NAMALWA (cell line): ENCODE results near the gene MGLL.

Source experiments
- DNase-seq: peaks from one replicate; pipeline ENCODE4 v3.0.0-alpha.2; 2015; ENCODE audit warnings: low spot score

Gene MGLL

DNA sequence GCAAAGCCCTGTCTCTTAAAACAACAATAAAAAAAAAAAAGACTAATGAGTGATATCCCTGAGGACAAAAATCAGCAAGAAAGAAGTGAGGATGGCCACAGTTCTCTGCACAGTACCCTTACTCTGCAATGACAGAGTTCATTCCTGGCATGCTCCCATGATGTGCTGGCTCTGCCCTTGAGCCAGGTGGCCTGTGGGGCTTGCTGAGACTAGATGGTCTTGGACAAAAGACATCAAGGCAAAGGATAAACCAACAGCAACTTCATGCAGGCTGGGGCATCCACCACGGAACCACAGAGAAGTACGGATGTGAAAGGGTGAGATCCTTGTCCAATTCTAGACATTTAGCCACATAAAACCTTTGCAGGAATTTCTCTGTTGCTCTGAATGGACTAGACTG lies 12.7 kb downstream of the MGLL start:
- no peak for DNase-seq

DNA sequence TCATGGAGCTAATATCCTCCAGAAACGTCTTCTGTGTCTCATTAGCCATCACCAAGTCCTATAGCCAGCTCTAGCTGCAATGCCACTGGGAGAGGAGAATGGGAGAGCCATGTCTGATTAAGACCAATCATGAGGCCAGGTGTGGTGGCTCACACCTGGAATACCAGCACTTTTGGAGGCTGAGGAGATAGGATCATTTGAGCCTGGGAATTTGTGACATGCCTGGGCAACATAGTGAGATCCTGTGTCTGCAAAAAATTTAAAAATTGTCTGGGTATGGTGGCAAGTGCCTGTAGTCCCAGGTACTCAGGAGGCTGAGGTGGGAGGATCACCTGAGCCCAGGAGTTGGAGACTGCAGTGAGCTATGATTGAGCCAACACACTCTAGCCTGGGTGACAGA lies 13.1 kb downstream of the MGLL start:
- no peak for DNase-seq

DNA sequence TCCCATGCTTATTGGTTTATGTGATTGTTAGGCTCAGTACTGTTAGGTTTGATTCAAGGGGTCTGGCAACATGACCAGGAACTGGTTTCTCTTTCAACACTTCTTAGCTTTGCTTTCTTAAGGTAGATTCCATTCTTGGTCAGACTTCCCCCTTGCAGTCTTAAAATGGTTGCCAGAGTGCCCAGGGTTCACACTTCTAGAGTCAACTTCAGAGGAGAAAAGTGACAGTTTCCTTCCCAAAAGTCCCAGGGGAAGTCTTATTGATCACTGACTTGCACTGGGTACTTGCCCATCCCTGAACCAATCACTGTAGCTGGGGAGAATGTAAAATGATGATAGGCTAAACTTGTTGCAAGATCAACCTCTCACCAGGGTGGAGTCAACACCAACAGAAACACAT lies 14.1 kb downstream of the MGLL start:
- DNase-seq = no peak

DNA sequence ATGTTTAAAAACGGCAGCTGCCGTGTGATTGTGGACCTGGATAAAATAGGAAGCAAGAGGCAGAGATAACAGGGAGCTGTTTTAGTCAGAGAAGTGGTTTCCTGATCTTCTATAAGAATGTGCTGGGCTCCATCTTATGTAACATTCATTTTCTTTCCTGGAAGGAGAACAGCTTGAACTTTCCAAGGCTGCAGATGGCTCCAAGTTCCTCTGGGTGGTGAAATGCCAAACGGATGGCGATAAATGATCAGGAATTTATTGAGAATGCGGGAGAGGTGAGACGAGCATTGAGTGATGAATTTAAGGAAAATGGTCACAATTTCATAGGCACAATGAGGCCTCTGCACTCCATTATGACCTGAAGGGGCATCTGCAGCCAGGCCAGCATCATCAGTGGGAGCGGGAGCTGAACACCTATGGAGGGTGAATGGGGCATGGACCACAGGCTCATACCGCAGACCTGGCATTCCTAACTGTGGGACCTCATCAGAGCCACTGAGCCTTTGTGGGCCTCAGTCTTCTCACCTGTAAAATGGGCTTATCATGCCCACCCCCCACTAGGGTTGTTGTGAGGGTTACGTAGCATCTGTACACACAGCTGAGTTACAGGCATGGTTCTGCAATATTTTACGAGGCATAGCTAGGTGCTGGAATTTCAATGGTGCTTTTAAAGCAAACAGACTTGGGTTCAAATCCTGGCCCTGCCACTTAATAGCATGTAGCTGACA lies 17.1 kb downstream of the MGLL start:
- DNase-seq = no peak

DNA sequence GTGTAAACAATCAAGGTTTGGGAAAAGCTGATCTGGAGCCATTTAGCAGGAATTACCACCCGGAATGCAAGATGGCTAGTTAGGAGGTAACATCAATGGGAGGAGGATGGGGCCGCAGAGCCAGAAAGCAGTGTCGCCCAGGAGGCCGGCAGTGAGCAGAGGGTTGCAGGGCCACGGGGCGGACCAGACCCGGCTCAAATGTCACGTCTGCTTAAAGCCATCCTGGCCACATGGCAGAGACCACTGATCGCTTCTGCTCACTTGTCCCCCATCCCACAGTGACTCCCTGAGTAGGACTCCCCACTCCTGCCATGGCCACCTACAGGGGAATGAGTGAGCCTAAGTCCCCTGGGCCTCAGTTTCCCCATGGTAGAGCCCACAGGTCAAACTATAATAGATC lies 18.2 kb downstream of the MGLL start:
- no peak for DNase-seq

DNA sequence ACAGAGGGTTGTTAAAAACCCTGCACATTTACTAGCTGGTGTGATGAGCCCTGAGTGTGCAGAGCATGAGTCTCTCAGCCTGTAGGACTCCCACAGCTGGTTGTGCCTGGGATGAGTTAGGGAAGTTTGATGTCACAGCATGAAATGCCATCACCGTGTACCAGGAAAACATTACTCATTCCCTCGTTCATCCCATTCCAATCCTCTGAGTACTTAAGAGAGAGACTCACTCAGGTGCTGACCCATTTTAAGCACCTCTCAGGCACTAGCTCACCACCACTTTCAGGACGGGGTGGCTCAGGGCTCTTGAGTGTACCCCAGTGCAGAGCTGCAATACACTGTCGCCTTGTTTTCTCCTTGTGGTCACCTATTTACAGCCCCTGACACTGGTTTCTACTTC lies 18.7 kb downstream of the MGLL start:
- no peak for DNase-seq

DNA sequence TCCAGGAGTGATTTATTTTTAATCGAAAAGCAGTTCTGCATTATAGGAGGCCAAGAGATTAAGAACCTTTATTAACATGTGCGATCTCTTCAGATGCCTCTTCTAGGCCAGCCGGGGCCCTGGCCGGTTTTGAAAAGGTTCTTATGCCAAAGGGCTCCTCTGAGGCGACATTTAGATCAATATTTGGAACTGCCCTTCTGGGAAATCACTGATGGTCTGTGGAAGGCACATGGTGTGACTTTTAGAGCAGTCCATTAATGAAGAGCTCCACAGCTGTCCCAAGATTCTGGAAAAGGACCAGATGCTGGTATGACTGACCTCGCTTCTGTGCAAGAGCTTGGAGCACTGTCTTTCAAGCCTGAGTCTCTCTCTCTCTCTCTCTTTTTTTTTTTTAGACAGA lies 19.7 kb downstream of the MGLL start:
- DNase-seq = no peak

DNA sequence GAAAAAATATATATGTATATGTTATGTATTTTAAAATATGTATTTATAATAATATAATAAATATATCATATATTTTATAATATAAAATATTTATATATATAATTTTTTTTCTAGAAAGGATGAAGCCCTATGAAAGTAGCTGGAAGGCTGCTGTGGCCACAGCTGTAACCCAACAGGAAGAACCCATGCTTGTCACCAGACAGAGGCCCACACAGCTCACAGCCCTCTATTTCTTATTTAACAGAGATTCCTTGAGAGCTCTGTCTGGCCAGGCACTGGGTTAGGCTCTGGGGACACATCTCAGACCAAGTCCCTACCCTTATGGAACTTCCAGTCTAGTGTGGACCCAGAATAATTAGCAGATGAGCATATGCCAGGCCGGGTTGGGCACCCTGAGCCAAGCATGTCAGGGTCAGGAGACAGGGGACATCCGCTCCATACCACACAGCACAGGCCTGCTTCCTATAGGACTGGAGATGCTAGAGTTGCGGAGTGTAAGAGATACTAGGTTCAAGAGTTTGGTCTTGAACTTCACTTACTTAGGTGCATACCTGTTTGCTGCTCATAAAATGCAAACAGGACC lies 20.5 kb downstream of the MGLL start:
- DNase-seq = no peak

DNA sequence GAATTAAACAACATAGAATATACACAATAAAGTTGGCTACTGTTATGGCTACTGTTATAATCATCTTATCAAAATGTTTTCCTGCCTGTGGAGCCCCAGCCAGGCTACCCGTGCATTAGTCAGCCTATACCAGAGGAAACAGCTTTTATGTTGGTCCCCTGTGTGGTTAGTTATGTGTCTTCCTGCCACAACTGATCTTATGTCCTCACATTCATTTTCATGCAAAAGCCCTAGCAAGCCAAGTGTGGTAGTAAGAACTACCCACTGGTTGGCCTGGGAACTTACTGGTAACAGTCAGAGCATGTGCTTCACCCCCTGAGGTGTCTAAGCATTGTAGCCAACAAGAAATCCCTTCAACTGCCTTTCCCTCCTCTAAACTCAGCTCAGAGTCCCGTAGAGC lies 21.8 kb downstream of the MGLL start:
- DNase-seq = no peak

DNA sequence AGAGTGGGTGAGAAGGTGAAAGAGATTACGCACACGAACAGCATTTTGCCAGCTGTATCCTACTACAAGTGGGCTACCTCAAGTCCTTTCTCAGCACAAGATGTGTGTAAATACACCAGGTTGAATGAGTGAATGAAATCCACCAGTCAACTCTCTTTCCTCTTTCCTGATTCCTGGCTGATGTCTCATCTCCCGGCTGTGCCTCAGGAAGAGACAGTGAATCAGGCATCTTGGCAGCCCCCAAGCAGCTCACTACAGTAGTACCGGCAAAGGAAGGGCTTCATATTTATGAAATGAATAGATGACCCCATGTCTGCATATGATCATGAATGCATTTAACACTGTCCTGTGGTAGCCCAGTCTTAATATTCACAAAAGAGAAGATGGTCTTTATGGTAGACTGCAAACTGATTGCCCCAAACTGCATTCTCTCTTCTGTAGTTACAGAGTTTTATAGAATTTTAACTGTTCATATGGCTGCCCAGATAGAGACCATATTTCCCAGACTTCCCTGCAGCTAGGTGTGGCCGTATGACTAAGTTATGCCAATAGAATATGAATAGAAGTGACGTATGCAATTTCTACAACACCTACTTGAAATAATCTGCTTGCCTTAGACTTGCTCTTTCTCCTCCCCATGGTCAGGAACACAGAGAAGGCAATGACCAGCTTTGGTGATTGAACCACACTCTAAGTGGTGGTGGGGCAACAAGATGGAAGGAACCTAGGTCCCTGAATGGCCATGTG lies 22.7 kb downstream of the MGLL start:
- no peak for DNase-seq

DNA sequence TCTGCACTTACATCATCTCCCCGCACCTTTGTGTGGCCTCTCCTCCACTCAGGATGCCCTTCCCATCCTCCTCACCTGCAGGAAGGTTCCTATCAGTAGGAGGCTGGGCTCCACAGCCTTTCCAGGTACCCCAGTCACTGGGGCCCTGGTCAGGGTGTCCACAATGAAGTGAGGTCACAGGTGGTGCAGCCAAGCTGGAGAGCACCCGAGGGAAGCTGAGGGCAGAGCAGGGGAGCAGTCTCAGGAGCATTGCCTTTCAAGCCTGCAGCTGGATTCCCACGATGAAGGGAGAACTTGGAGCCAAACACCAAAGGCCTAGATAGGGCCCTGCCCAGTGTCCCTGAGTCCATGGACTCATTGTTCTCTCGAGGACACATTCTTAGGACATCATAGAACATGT lies 23.6 kb downstream of the MGLL start:
- DNase-seq = no peak

DNA sequence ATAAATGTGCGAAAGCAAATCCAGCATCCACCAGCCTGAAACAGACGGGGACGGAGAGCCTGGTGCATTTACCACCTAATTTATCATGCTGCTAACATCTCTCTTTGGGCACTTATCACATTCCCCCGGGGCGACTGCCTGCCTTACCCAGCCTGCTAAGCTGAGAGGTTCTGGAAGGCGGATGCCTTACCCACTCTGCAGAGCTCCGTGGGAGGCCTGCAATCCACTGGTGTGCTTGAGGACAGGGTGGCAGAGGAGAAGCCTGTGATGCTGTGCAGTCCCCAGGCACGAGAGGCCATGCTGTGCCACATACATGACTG lies 25.5 kb downstream of the MGLL start:
- no peak for DNase-seq

DNA sequence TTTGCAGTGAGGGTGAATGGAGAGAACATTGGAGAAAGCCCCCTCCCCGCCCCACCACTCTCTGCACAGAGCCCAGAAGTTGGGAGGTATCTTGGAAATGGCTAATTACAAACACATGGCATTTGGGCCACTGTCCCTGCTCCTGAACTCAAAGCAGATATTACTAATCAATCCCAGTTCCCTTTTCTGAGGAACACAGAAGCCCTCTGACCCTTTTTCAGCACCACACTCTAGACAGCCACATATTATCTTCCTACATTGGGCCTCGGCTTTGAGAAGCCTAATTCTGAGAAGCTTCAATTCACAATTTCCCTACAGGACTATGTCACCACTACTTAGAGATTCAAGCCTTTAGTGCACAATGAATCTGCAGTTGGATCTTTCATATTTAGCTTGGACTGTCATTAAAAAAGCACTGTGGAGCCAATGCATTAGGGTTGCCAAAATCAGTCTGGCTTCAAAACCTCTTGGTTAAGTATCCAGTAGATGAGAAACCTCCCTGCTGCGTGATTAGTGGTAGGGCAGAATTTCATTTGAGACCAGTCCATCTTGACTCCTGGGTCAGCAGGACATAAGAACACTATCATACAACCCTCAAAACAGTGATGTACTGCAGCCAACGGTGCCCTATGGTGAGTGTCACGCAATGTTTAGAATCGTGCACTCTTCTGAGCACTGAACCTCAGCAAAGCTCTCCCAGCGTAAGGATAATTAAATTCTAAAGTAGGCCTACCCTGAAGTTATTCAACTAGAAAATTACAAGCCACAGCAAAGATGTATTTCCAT lies 26.1 kb downstream of the MGLL start:
- DNase-seq = no peak

DNA sequence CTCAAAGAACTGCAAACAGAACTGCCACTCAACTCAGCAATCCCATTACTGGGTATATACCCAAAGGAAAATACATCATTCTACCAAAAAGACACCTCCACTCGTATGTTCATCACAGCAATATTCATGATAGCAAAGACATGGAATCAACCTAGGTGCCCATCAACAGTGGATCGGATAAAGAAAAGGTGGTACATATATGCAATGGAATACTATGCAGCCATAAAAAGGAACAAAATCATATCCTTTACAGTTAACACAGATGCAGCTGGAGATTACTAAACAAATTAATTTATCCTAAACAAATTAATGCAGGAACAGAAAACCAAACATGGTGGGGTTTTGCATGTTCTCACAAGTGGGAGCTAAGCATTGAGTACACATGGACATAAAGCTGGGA lies 27.3 kb downstream of the MGLL start:
- DNase-seq = no peak

DNA sequence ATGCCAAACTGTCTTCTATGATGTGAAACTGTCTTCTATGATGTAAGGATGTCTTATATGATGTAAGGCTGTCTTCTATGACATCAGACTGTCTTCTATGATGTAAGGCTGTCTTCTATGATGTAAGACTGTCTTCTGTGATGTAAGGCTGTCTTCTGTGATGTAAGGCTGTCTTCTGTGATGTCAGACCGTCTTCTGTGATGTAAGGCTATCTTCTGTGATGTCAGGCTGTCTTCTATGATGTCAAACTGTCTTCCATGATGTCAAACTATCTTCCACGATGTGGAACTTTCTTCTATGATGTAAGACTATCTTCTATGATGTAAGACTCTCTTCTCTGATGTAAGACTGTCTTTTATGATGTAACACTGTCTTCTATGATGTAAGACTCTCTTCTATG lies 27.9 kb downstream of the MGLL start:
- DNase-seq = peak; percentile 11

DNA sequence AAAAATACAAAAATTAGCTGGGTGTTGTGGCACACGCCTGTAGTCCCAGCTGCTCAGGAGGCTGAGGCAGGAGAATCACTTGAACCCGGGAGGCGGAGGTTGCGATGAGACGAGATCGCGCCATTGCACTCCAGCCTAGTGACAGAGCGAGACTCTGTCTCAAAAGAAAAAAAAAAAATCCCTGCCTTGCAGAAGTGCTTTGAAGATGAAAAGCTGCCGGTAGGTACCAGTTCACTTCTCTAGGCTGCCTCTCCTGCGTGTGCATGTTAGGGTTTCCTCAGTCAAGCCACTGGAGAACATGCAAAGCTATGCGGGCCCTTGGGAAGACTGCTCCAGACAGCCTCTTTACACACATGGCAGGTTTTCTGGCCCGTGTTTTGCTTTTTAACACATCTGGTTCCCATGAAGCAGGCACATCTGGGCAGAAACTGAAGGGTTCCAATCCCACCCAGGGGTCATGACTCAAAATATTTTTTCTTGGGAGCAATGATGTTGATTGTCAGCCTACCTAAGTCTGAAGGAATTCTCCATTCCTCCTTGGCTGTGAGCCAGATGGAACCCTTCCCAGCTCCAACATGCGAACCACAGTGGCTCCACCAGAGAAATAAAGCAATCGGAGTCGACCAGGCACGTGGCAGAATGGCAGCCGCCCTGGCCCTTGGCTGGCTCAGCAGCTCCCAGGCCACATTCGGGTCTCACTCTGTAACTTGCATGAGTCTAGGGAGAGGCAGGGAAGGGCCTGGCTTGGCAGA lies 29.6 kb downstream of the MGLL start:
- DNase-seq = no peak

DNA sequence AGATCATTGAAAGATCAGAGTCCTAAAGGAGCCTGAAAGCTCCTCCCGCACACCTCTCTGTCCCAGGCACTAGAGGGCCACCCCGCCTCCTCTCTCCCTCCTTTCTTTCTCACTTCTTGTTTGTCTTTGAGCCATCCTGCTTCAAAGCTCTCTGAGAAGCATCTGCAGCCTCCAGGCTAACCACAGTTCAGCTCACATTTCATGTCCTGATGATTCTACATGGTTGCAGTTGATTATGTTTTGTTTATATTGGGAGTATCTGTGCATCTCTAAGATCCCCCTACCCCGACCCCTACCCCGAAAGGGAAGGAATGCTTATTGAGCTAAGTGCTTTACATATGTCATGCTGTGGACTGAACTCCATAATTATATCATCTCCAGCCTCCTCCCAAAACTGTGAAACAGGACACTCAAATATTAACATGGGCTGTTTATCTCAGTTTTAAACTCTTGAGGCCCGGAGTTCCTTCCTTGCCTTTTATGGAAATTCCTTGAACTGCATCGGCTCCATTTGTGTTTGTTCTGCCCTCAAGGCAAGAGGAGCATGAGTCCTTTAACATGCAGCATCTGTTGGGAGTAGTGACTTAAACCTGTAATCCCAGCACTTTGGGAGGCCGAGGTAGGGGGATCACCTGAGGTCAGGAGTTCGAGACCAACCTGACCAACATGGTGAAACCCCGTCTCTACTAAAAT lies 30.9 kb downstream of the MGLL start:
- peak; percentile 45 for DNase-seq

DNA sequence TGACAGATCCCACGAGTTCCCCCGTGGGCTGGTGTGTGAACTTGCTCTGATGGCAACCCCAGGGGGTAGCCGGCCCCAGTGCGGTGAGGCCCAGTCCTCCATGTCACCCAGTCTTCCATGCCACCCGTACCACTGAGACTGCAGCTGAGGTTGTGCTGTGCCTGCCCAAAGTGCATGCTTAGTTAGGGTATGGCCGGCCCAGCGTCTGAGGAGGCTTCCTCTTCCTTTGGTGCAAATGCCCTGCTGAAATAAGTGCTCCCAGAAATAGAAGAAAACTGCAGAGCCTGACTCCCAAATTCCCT lies 31.5 kb downstream of the MGLL start:
- no peak for DNase-seq

DNA sequence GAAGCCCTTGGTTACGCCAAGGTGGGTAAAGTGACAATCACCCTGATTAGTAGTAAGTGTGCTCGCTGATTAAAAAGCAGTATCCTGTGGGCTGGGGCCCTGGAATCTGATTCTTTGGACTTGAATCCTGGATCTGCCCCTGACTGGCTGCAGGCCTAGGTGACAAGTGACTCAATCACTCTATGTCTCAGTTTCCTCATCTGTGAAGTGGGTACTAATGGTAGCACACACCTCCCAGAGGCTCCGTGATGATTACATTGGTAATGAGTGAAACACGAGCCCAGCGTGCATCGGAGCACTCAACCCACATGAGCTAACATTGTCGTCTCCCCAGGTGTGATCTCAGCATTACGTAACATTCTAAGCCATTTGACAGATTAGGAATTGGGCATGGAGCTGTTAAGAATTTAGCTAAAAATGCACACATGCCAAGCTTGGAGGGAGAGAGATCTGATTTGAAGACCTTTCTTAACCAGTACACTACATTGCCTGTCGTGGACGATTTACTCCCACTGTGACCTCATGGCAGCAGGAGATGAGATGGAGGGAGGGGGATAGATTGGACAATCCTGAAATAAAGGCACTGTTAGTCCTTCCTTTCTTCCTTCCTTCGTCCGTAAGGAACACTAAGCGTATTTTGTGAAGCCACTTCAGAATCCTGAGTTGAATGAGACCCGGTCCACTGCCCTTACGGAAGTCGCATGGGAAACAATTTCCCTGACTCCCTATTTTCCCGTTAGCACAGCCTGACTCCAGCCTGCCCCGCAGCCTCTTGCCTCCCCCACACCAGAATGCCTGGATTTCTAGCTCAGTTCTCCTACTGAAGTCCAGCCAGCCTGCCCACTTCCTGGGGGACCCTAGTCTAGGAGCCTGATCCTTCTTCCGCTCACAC lies 32.1 kb downstream of the MGLL start:
- DNase-seq = no peak

DNA sequence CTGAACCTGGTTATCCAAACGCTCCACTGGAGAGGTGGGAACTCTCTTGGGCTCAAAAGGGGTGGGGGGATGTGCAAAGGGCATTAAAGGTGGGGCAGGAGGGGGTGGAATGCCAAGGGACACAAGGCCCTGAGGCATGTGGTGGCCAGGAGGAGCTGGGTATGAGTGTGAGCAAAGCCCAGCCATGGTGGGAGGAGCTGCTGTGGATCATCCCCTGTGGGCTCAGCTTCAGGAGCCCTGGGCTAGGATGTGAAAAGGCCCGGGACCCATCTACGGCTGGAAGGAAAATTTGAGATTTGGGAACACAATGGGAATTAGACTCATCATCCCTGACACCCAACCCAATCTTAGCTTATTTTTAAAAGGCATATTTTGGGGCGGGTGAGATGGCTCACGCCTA lies 33.3 kb downstream of the MGLL start:
- no peak for DNase-seq

DNA sequence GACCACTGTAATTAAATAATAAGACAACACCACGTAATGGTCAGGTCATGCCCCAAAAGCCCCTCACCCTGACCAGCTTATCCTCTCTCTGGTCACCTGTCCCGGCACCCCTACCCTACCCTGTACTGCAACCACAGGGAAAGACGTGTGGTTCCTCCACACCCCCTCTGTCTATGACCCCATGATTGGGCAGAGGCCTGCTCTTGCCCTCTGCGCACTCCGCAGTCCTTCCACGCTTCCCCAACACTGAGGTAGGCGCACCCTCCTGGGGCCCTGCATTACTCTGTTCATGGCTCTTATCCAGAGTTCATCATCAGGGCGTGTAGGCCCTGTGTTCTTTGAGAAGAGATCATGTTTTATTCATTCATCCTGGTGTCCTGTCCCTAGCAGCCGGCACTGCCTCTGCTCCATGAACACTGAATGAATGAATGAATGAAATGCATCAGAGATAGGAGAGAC lies 33.8 kb downstream of the MGLL start:
- DNase-seq = no peak
